NCI-H345 treated with DMSO at 0.1 percent for 48 hours (cell line): ENCODE measurements around the gene AIF1L.

Source experiments
- DNase-seq: peaks from one replicate; lab custom pipeline; 2025; ENCODE audit not compliant: unreplicated experiment; lab: John Stamatoyannopoulos, UW

AIF1L gene

DNA sequence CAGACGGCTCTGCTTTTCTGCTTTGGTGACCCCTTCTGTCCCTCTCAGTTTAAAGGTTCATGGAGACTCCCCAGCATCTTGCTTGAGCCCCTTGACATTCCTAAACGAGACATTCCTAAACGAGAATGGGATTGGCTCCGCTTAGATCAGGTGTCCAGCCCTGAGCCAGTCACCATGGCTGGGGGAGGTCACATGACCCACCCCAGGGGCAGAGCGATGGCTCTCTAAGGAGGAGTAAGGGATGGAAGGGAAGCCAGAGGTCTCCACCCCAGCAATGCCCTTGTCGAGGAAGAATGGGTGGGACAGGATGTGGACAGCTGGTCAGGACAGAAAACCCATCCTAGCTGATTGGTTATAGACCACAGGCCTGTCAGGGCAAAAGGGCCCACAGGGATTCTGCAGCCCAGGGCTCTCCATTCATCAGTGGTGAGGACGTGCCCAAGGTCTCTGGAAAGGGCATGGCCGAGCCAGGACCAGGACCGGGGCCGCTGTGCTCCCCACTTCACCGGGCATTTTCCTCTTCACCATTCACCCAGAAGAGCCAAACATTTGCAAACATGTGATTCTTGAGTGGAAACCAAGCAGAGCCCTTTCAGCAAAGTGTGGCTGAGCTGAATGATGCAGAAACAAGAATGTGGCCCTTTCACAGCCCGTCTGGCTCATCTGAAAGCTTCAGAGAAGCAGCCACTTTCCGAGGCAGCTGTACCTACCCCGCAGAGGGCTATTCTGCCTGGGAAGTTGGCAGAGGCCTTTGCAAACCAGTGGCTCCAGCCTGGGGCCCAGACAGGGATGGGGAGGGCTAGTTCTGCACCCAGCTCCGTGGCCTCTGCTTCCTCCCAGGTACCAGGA is 19.8 kb upstream of the AIF1L start:
- DNase-seq: no peak

DNA sequence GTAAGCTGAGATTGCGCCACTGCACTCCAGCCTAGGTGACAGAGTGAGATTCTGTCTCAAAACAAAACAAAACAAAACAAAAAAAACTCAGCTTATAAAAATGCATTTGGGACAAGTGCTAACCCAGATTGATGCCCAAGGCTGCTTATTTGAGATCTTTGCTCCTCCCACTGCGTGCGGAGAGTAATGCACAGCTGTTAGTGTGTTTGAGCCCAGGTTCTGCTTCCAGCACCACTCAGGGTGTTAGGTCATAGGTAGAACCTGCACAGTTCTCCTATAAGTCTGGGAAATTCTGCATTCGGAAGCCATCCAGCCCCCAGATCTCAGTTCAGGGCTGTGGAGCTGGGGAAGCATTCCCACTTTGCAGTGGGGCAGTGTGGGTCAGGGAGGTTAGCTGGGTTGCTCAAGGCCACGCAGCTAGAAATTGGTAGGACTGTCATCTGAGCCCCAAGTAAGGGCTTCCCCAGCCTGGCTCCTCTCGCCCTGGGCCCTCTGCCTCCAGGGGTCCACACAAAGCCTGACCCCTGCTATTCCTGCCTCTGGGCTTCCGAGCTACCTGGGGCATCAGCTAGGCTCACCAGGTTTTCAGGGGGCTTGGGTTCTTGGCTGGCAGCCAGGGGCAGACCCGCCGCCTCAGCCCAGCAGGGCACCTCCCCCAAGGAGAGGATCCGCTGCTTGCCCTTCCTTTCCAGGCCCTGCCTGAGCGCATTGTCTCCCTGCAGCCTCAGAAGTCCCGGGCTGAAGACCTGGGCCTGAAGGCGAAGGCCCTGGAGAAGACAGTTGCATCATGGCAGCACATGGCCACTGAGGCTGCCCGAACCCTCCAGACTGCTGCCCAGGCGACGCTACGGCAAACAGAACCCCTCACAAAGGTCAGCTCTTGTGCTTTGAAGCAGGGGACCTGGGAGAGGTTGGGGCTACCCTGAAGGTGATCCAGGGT is 17.6 kb upstream of the AIF1L start:
- DNase-seq: no peak

GRCh38 chr9:131080589-131080988 is 15.7 kb upstream of the AIF1L start:
- DNase-seq: no peak

DNA sequence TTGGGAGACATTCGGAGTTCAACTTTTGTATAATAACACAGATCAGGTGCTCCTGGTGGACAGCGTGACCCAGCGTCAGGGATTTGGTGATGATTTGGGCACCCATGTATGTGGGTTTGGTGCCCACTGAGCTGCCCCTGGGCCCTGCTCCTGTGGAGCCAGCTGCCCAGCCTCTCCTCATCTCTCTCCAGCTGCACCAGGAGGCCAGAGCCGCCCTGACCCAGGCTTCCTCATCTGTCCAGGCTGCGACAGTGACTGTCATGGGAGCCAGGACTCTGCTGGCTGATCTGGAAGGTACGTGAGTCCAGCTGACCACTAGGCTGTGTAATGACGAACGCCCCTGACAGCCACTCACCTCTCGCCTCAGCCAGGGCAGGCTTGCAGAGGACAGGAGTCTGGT is 14.5 kb upstream of the AIF1L start:
- no peak for DNase-seq

- DNase-seq: no peak
Measured at GRCh38 chr9:131082774-131083512, 13.4 kb upstream of the AIF1L start.

DNA sequence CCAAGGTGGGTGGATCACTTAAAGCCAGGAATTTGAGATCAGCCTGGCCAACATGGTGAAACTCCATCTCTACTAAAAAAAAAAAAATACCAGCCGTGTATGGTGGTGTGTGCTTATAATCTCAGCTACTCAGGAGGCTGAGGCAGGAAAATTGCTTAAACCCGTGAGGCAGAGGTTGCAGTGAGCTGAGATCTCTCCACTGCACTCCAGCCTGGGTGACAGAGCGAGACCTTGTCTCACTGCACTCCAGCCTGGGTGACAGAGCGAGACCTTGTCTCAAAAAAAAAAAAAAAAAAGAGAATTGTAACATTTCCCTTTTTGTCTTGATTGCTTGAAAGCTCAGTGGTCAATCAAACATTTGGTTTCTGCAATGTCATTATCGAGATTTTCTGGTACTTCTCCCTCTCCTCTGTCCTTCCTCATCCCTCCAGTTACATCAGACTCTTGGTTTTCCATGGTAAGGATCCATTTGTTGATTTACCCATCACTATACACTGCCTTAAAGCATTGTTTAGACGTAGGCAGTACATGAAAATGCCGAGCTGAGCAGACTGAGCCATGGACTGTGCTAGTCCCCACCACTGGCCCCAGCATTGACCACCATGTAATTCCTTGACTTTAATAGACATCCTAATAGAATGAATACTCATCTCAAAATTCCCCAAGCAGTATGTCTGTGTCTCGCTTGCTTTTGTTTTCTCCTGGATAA is 11.5 kb upstream of the AIF1L start:
- DNase-seq: no peak

- no peak for DNase-seq
Measured at GRCh38 chr9:131085370-131086122, 10.8 kb upstream of the AIF1L start.

DNA sequence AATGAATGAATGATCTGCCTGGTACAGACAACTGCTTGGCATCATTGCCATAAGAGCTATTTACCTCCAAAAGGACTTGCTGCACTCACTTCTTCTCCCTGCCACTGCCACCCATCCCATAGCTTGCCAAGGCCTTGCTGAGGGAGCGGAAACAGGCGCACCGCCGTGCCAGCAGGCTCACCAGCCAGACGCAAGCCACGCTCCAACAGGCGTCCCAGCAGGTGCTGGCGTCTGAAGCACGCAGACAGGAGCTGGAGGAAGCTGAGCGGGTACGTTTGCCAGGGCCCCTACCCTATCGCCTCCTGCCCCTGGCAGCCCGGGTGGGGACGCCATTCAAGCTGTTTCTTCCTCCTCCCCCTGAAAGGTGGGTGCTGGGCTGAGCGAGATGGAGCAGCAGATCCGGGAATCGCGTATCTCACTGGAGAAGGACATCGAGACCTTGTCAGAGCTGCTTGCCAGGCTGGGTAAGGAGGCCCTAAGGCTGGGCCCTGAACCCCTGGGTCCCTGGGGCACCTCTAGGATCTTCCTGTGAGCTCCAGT is 8.9 kb upstream of the AIF1L start:
- DNase-seq: no peak

- DNase-seq: no peak
Measured at GRCh38 chr9:131090025-131090787, 6.1 kb upstream of the AIF1L start.

- DNase-seq: no peak
Measured at GRCh38 chr9:131091352-131091992, 4.9 kb upstream of the AIF1L start.

GRCh38 chr9:131092030-131092429 is 4.3 kb upstream of the AIF1L start:
- DNase-seq: no peak

- DNase-seq: no peak
Measured at GRCh38 chr9:131092548-131093440, 3.5 kb upstream of the AIF1L start.

- DNase-seq: no peak
Measured at GRCh38 chr9:131094015-131094414, 2.3 kb upstream of the AIF1L start.

GRCh38 chr9:131094622-131095021 is 1.7 kb upstream of the AIF1L start:
- no peak for DNase-seq

DNA sequence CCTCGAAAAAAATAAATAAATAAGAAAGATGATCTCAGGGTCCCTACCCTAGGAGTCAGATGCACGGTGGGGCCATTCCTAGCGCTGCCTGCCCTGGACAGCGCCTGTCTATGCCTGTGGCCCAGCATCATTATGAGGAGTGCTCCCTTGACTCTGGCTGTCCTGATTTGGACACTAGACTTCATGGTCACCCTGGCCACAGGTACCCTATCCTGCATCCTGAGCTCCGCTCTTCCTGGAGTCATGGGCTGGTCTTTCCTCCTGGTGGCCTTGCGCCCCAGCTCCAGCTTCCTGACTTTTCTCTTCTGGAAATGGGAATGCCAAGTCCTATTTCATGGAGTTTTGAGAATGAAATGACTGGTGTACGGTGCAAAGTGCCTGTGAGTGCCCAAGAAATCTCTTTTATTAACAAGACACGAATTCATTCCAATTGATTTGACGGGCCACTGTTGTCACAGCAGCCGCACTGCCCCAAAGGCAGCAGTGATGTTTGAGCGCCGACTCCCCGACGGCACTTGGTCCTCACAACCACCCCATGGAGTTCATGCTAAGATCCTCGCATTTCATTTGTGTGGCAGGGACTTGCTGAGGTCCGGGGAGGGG is 564 bp upstream of the AIF1L start:
- DNase-seq: no peak

DNA sequence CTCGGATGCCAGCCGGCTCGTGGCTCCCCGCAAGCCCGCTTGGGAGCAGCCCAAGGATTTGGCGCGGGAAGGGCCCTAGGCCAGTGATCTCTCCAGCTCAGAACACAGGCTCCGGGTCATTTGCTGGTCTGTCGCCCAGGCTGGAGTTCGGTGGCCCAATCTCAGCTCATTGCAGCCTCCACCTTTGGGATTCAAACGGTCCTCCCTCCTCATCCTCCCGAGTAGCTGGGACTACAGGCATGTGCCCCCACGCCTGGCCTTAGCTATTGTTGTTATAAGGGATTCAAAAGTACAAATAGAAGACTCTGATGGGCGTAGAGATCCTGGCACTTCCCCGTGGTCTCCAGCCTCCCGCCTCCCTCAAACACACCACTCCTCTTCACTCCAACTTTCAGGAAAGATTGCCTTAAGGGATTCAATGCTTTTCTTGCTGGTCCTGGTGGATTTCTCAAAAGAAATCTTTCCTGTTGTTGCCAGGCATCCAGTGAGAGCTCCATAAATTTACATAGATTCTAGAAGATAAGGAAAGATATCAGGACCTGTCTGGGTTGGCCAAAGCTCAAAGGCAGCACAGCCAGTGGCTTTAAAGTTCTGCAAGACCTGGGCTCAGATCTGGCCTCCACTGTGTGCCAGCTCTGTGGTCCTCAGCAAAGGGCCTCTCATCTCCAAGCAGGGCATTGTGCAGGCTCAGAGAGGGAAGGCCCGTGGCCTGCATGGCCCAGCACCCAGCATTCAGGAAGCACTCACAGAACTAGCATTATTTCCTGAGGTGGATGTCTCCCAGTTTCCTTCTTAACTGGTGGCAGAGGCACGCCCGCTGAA is 1.0 kb downstream of the AIF1L start:
- no peak for DNase-seq
